GM19467 (cell line): Measurements from ENCODE around the gene PRICKLE2.

ENCODE experiments used
- ATAC-seq: cut with Tn5 transposase; IDR thresholded peaks from one replicate; pipeline ENCODE4 v1.9.1; 2021; ENCODE audit warnings: mild to moderate bottlenecking, moderate library complexity; ENCODE audit not compliant: unreplicated experiment

PRICKLE2 gene

GRCh38 chr3:64163019-64163754, 62.1 kb downstream of the PRICKLE2 start:
- ATAC-seq, result no peak

GRCh38 chr3:64161481-64161952, 63.7 kb downstream of the PRICKLE2 start:
- no peak for ATAC-seq

GRCh38 chr3:64160000-64160695, 65.1 kb downstream of the PRICKLE2 start:
- ATAC-seq, result no peak

GRCh38 chr3:64158334-64158733, 66.9 kb downstream of the PRICKLE2 start:
- no peak for ATAC-seq

GRCh38 chr3:64157150-64158035, 67.9 kb downstream of the PRICKLE2 start:
- ATAC-seq, result no peak

GRCh38 chr3:64155328-64155727, 69.9 kb downstream of the PRICKLE2 start:
- ATAC-seq, result no peak

GRCh38 chr3:64152676-64153466, 72.4 kb downstream of the PRICKLE2 start:
- ATAC-seq, result no peak

- ATAC-seq, result no peak
Observed at GRCh38 chr3:64152086-64152485, 73.2 kb downstream of the PRICKLE2 start.

- ATAC-seq, result no peak
Observed at GRCh38 chr3:64151342-64151871, 73.9 kb downstream of the PRICKLE2 start.

GRCh38 chr3:64150623-64151207, 74.6 kb downstream of the PRICKLE2 start:
- ATAC-seq, result no peak

- no peak for ATAC-seq
Observed at GRCh38 chr3:64149886-64150285, 75.4 kb downstream of the PRICKLE2 start.

- no peak for ATAC-seq
Observed at GRCh38 chr3:64148955-64149653, 76.2 kb downstream of the PRICKLE2 start.

GRCh38 chr3:64147211-64147610, 78.1 kb downstream of the PRICKLE2 start:
- ATAC-seq, result no peak

- ATAC-seq, result no peak
Observed at GRCh38 chr3:64145438-64145837, 79.8 kb downstream of the PRICKLE2 start.

GRCh38 chr3:64144241-64144900, 80.9 kb downstream of the PRICKLE2 start:
- no peak for ATAC-seq

- ATAC-seq, result no peak
Observed at GRCh38 chr3:64143409-64144130, 81.7 kb downstream of the PRICKLE2 start.

GRCh38 chr3:64141476-64141875, 83.8 kb downstream of the PRICKLE2 start:
- no peak for ATAC-seq

- ATAC-seq, result no peak
Observed at GRCh38 chr3:64140651-64141050, 84.6 kb downstream of the PRICKLE2 start.
